IPS DF 6.9 (cell line): Measurements from ENCODE around the gene INTS7.
"Not testable (repeated sequence)": the region's sequence is repeated elsewhere in the genome, so short reads cannot be mapped to it uniquely, and the experiment has no call there.

Experiments
- DNase-seq: peaks from one replicate; pipeline ENCODE4 v3.0.0-alpha.2; 2013; ENCODE audit warnings: low read depth, low spot score
- H3K27ac ChIP-seq: one replicate; pipeline ENCODE4 v1.5.1; 2013; ENCODE audit warnings: low read length, control low read depth
- H3K27me3 ChIP-seq: 2 replicates; pipeline ENCODE4 v1.6.1; 2013; ENCODE audit warnings: mild to moderate bottlenecking, low read length; ENCODE audit not compliant: control insufficient read depth, insufficient read depth
- H3K36me3 ChIP-seq: 2 replicates; pipeline ENCODE4 v1.6.1; 2013; ENCODE audit warnings: low read length; ENCODE audit not compliant: control insufficient read depth, insufficient read depth
- H3K4me1 ChIP-seq: 2 replicates; pipeline ENCODE4 v1.6.1; 2013; ENCODE audit warnings: low read length; ENCODE audit not compliant: control insufficient read depth, insufficient read depth
- H3K4me3 ChIP-seq: 2 replicates; pipeline ENCODE4 v1.5.1; 2013; ENCODE audit warnings: mild to moderate bottlenecking, low read length
- H3K9me3 ChIP-seq: 2 replicates; pipeline ENCODE4 v1.6.1; 2013; ENCODE audit warnings: low read length, inconsistent platforms; ENCODE audit not compliant: control insufficient read depth, insufficient read depth
- WGBS: extraction: QIAGEN DNeasy Blood & Tissue Kit; methylation state at CpG from one replicate; pipeline ENCODE4 v1.1.7; 2013; ENCODE audit warnings: mixed read lengths, missing lambda C conversion rate; ENCODE audit not compliant: insufficient read length, insufficient coverage; 5-methylcytosine and 5-hydroxymethylcytosine counted together

The INTS7 gene

DNA sequence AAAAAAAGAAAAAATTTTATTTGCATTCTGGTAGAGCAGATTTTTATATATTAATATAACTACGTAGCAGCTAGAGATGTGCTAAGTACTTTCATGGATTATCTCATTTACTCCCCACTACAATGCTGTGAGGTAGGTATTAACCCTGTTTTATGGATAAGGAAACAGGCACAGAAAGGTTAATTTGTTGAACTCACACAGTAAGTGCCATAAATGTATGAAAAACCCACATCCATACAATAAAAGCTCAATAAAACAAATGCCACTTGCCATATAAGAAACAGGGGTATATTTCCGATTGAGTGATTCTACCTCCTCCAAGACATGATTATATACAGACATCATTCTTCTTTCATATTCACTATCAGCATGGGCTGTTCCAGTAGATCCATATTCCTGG lies 83.1 kb downstream of the INTS7 start:
- Histone ChIP-seq H3K27me3 (peaks cover 1% of the 10 kb centered on the region; the same call in 1 of the 2 replicates), H3K9me3 (no peaks in the 10 kb centered on the region), H3K4me3 (no peak overlapping the region), H3K36me3 (no peaks in the 10 kb centered on the region), H3K4me1 (no peaks in the 10 kb centered on the region), H3K27ac (no peak overlapping the region)
- DNase-seq = no peak
- WGBS = no CpG with 5 or more reads among the region's 2 CpGs

DNA sequence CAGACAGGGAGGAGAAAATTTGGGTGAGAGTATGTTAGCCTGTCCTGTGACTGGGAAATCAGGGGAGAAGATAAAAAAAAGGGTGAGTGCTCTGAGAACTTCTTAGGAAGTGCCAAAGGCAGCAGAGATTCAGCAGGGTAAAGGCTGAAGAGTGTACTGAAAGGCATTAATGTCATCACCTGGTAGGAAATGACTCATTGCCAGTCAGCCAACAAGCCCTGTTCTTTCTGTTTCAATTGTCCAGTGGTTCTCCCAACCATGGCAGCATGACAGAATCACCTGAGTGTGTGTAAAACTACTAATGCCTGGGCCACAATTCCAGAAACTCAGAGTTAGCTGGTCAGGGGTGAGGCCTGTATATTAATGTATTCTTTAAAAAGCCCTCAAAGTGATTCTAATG lies 83.5 kb downstream of the INTS7 start:
- DNase-seq = no peak
- Histone ChIP-seq H3K36me3 (no peaks in the 10 kb centered on the region), H3K9me3 (no peaks in the 10 kb centered on the region), H3K27ac (no peak overlapping the region), H3K4me1 (no peaks in the 10 kb centered on the region), H3K4me3 (no peak overlapping the region), H3K27me3 (peaks cover 1% of the 10 kb centered on the region; the same call in 1 of the 2 replicates)

DNA sequence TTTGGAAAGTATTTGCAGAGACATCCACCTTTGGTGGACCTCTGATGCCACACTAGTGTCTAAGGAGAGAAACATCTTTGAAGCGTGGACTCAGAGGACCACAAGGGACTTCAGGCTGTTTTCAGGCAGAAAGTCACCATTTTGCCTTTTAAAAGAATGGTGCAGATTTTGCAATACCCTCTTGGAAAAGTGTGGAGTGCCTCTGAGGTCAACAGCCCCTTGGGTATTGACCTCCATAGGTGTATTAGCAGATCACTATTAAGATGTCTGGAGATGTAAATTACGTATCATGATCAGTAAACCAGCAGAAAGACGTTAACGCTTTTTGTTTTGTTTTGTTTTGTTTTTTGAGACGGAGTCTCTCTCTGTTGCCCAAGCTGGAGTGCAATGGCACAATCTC lies 87.0 kb downstream of the INTS7 start:
- H3K27me3 ChIP-seq = peaks cover 1% of the 10 kb centered on the region; the same call in 1 of the 2 replicates
- H3K4me3 ChIP-seq = no peak overlapping the region
- WGBS = no CpG with 5 or more reads among the region's 5 CpGs
- no peak for DNase-seq
- H3K27ac ChIP-seq = no peak overlapping the region
- no peaks in the 10 kb centered on the region for H3K4me1 ChIP-seq
- peaks cover 2% of the 10 kb centered on the region; the same call in 1 of the 2 replicates for H3K36me3 ChIP-seq
- no peaks in the 10 kb centered on the region for H3K9me3 ChIP-seq

DNA sequence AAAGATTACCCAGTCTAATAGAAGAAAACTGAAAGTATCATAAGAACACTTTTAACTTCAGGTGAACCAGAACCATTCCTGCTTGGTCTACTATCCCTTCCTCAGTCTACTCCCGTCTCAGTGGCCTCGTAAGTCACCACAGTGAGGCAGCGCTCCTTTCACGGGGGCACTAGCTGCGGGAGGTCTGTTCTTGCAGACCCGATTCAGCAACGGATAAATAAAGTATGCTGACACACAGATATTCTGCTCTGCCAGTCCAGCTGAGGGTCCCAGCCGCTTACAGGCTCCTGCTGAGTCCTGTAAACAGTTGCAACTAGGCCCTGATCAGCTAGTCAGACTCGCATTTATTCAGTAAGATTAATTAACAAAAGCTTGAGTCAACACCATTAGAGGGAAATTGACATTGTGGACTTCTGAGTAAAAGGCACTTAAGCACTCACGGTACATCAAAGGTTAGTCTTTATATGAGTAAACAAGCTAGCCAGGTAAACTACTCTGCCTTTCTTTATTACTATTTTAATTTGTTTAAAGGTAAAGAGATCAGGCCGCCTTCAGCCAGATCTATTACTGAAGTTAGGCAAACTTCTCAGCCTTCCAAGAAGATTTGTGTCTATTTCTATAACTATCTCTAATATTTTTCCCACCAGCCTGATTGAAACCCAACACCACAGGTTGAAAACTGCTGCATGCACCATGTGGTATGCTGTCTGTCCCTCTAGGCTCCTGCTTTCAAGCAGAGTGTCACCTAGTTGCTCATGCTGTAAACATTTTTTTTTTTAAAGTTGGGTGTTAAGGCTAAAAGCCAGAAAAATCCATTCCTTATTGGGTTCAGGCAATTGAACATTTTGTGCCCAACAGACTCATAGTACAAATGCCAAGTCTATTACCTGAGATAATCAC lies 87.7 kb downstream of the INTS7 start:
- peaks cover 2% of the 10 kb centered on the region; the same call in 1 of the 2 replicates for H3K36me3 ChIP-seq
- no CpG with 5 or more reads among the region's 11 CpGs for WGBS
- no peaks in the 10 kb centered on the region for H3K4me1 ChIP-seq
- peaks cover 1% of the 10 kb centered on the region; the same call in 1 of the 2 replicates for H3K27me3 ChIP-seq
- DNase-seq = no peak
- no peaks in the 10 kb centered on the region for H3K9me3 ChIP-seq
- H3K27ac ChIP-seq = no peak overlapping the region
- H3K4me3 ChIP-seq = no peak overlapping the region

DNA sequence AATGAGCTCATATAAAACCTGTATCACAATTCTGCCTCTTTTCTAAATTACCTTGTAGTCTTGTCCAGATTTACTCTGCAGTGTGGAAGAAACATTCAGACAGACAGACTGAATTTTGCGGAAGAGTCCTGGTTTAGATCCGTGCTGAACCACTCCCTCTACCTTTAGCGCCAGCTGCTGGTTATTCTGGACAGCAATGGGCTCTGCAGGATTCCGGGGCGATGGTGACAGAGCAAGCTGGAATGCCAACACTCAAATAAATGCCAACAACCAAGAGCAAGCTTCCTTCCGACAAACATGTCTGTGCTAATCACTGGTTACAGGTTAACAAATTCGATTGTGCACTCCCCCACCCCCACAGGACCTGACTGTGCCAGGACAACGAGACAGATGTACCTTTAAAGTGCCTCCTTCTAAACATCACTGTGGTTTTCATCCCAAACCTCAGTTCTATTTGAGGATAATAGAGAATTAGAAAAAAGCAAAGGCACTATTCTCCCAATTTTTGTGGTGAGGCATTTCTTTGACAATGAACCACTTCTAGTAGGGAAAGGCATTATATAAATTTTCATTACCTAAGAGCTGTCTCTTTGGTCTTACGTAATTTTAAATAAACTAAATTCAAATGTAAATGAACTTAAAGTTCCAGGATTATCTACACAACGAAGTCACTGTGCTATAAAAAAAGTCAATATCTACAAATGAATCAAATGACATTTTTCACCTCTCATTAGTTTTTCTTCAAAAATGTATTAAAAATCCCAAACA lies 90.4 kb downstream of the INTS7 start:
- Histone ChIP-seq H3K27me3 (peaks cover 1% of the 10 kb centered on the region; the same call in 1 of the 2 replicates), H3K27ac (no peak overlapping the region), H3K36me3 (peaks cover 2% of the 10 kb centered on the region; the same call in 1 of the 2 replicates), H3K9me3 (no peaks in the 10 kb centered on the region), H3K4me1 (no peaks in the 10 kb centered on the region), H3K4me3 (no peak overlapping the region)
- no CpG with 5 or more reads among the region's 10 CpGs for WGBS
- DNase-seq = no peak

DNA sequence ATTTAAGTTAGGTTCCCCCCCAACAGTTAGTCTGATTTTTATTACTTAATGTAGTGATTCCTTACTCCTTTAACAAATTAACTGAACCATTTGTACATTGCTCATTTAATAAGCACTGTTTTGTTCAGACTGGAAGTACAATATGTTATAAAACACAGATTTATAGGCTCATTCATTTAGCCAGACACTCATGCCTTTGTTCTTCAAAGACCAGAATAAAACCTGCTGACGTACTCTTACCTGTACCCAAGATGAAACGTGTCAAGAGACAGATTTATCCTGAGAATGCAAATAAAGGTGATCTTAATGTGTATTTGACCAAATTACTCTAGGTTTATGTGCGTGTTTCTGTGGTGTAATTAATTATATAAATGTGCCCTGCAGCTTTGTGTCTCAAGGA lies 92.8 kb downstream of the INTS7 start:
- H3K9me3 ChIP-seq = no peaks in the 10 kb centered on the region

DNA sequence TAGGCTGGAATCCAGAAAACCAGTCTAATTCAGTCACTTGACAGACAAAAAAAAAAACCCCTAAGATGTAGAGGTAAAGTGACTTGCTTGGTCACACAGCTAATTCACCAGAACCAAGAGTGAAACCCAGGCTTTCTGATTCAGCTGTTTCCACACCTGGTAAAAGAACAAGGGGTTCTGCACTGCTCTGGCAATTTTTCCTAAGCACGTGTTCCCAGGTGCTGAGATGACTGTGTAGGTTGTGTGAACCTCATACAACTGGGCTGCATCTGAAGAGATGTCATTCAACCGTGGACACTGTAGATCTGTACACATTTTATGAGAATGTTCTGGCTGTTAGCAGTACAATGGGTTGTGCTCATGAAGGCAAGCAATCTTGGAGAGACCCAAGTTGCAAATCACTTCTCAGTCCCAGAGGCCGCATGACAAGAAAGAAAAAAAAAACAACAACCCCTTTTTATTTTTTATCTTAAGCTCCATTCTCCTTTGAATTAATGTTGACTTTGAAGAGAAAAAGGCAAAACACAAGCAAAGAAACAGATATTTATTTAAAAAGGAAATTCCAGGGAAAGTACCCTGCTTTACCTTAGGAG lies 95.4 kb downstream of the INTS7 start:
- Histone ChIP-seq H3K4me1 (no peaks in the 10 kb centered on the region), H3K27me3 (no peaks in the 10 kb centered on the region), H3K27ac (no peak overlapping the region), H3K36me3 (peaks cover 2% of the 10 kb centered on the region; the same call in 1 of the 2 replicates), H3K4me3 (no peak overlapping the region), H3K9me3 (no peaks in the 10 kb centered on the region)
- DNase-seq = no peak
- WGBS = no CpG with 5 or more reads among the region's 3 CpGs

More for the DNA sequence above, 92.8 kb downstream of the INTS7 start:
- Histone ChIP-seq H3K4me3 (no peak overlapping the region), H3K27ac (no peak overlapping the region), H3K4me1 (no peaks in the 10 kb centered on the region), H3K27me3 (no peaks in the 10 kb centered on the region), H3K36me3 (peaks cover 2% of the 10 kb centered on the region; the same call in 1 of the 2 replicates)
- WGBS = no CpG with 5 or more reads among the region's 3 CpGs
- DNase-seq = no peak

DNA sequence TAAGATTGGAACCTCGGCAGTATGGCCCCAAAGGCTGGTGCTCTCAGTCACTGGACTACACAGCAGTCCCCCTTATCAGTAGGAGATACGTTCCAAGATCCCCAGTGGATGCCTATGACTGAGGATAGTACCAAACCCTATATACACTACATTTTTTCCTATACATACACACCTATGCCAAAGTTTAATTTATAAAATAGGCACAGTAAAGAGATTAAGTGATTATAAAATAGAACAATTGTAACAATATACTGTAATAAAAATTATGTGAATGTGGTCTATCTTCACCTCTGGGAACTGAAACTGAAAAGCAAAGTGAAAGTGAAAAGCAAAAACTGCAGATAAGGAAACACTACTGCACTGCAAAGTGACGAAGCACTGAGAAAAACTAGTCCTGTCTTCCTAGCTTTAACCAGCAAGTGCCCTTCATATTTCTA lies 96.8 kb downstream of the INTS7 start:
- Histone ChIP-seq H3K9me3 (no peaks in the 10 kb centered on the region), H3K4me3 (no peak overlapping the region), H3K27ac (no peak overlapping the region), H3K27me3 (no peaks in the 10 kb centered on the region), H3K36me3 (no peaks in the 10 kb centered on the region), H3K4me1 (no peaks in the 10 kb centered on the region)
- no peak for DNase-seq
- WGBS = no CpG with 5 or more reads among the region's 3 CpGs

DNA sequence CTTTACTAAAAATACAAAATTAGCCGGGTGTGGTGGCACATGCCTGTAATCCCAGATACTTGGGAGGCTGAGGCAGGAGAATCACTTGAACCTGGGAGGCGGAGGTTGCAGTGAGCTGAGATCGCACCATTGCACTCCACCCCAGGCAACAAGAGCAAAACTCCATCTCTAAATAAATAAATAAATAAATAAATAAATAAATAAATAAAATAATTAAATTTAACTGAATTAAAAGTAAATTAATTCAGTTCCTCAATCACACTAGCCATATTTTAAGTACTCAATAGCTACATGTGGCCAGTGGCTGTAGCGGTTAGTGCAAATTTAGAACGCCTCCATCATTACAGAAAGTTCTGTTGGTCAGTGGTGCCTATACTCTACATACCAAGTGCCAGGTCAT lies 97.9 kb downstream of the INTS7 start:
- not testable (repeated sequence) for H3K4me1 ChIP-seq, H3K27ac ChIP-seq, H3K4me3 ChIP-seq, DNase-seq, H3K36me3 ChIP-seq, H3K9me3 ChIP-seq, H3K27me3 ChIP-seq
- no CpG with 5 or more reads among the region's 5 CpGs for WGBS

DNA sequence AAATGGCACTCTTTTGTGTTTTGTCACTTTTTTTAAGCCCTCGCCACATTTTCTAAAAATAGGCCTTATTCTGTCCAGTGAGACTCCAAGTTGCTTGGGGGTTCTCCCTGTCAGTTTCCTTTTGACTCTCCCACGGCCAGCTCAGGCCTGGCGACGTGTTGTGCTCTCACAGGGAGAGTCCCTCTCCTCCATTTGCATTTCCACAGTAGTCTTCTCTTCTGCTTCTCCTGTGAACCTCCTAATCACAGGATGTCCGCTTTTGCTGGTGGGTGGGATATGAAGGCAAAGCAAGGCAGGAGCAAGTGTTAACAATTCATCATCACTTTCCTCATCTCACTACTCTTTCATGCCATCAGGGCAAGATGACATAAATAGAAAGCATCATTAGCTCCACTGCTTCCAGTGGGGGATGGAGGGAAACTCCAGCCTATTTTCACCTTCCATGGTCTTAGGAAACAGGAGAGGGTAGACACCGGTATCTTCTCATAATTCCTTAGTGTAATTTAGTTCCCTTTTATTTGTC lies 99.8 kb downstream of the INTS7 start:
- H3K9me3 ChIP-seq = no peaks in the 10 kb centered on the region
- no peaks in the 10 kb centered on the region for H3K27me3 ChIP-seq
- no peak overlapping the region for H3K27ac ChIP-seq
- no CpG with 5 or more reads among the region's 6 CpGs for WGBS
- DNase-seq = no peak
- no peaks in the 10 kb centered on the region for H3K36me3 ChIP-seq
- no peak overlapping the region for H3K4me3 ChIP-seq
- H3K4me1 ChIP-seq = no peaks in the 10 kb centered on the region
